ENCODE results near the gene TNNT3.

TNNT3 gene

DNA sequence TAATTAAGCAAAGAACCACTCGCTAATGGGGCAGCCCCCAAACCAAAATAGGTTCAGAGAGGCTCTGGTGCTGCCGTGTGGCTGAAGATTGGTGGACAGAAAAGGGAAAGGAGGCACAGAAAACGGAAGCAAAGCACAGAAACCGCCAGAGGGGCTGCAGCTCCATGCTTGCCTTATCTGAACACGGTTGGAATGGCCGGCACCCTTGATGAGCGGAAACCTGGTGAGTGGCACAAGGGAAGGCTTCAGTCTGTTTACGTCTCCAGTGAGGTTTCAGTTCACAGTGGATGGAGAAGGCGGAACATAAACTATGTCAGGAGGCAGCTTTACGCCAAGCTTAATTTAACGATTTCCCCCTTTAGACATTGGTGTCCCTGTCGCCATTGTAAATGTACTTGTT is 22.6 kb upstream of the TNNT3 start:
- DNase-seq (ENCODE audit: low read depth): no peak

DNA sequence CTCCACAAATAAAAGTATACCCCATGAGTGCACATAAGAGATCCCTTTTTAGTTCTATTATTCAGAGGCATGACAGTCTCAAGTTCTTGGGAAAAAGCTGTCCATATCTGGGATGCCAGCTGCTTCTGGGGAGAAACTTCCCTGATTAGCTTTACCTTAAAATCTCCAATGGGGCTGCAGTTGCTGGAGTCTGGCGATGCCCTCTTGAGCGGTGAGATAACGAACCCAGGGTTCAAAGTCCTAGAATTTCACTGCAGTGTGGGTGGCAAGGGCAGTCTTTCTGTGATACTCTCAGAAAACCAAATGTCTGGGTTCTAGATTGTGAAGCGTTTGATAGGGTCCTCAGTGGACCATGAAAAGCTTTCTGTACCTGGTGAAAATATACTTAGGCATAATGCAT is 20.4 kb upstream of the TNNT3 start:
- no peak for DNase-seq (ENCODE audit: low read depth)

DNA sequence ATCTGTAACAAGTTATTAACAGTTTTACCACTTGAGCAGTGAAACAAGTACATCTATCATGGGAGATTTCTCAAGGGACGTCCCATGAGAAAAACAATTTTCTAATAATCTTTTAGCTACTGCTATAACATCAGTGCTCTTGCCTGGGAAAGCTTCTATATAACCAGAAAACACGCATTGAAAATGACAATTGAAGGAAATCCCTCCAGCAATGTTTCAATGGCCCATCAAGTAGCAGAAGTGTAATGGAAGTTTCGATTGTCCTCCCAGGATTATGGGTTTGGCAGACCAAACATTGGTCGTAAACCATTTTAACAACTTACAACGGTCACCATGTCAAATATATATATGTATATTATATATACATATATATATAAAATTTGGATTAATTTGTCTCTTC is 19.8 kb upstream of the TNNT3 start:
- no peak for DNase-seq (ENCODE audit: low read depth)

DNA sequence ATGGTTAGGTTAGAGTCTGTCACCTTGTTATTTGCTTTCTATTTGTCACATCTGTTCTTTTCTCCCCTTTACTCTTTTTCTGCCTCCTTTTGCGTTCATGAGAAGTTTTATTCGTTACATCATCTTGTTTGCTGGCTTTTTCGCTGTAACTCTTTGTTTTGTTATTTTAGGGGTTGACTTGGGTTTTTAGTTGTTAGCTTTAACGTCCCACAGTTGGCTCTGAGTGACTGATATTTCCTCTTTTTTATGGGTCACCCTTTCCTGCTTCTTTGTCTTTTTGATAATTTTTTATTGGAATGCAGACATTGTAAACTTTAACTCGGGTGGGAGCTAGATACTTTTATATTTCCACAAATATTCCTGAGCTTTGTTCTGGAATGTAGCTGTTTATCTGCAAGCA is 13.3 kb upstream of the TNNT3 start:
- DNase-seq (ENCODE audit: low read depth): no peak

DNA sequence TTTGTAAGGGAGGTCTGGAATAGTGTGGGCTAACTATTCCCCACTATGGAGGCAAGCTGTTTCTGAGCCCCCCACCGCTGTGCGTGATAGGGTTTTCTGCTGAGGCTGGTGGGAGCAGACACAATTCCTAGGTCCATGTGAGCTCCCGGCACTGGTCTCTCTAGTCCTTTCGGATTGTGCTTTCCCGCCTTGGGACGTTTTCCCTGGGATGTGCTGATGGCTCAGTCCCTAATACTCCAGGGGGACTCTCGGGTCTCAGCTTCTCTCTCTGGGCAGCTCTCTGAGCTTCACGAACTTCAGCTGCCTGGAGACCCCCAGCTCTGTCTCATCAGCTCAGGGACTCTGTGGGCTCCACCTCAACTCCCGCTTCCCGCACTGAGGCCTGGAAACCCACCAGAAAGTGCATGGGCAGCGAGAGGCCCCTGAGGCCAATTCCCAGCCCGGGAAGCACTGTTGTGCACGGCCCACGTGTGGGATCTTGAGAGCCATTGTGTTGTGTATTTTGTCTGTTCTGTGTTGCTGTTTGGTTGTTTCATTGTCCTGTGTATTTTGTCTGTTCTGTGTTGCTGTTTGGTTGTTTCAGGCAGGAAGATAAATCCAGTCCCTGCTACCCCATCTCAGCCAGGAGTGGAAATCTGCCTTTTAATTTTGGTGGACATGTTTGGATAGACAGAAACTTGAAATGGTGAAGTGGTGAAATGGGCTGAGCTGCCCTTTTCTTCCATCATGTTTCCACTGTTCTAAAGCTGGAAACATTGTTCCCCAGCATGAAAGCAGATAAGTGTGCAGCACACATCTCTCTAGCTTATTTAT is 12.7 kb upstream of the TNNT3 start:
- no peak for DNase-seq (ENCODE audit: low read depth)

DNA sequence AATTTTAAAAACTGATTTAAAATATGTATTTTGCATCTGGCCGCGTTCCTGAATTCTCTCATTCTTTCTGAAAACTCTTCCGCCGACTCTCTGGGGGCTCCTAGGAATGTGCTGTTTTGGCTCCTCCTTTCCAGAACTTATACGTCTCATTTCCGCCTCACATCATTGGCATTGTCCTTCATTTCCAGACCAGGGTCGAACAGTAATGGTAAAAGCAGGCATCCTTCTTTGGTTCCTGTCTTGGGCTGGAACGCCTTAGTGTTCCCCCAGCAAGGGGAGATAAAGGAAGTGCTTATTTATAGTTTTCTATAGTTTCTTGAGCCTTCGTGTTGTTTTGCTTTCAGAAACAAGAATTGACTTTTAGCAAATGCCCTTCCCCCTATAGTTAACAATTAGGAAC is 10.9 kb upstream of the TNNT3 start:
- no peak for DNase-seq (ENCODE audit: low read depth)

DNA sequence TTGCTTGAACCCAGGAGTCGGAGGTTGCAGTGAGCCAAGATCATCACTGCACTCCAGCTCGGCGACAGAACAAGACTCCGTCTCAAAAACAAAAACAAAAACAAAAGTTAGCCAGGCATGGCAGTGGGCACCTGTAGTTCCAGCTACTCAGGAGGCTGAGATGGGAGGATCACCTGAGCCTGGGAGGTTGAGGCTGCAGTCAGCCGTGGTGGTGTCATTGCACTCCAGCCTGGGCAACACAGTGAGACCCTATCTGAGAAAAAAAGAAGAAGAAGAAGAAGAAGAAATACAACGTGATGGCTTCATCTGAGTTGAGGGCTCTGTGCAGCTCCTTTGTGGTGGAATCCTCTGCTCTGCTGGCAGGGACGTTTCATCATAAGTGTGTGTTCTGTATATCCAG is 10.0 kb upstream of the TNNT3 start:
- DNase-seq (ENCODE audit: low read depth): no peak

DNA sequence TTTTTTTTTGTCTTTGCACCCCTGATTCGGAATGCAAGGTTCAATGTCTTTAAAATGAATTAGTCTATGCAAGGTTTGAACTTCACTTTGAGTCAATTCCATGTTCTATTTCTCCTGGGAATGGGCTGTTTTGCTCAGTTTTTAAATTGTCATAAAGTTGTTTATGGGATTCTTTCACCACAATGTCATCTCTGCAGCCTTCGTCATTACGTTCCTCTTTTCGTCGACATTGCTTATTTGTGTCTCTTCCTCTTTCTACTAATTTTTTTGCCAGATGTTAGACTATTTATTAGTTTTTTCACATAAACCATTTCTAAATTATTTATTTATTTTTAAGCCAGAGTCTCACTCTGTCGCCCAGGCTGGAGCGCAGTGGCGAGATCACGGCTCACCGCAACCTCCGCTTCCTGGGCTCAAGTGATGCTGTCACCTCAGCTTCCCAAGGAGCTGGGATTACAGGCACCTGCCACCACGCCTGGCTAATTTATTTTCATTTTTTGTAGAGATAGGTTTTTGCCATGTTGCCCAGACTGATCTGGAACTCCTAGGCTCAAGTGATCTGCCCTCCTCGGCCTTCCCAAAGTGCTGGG is 7.1 kb upstream of the TNNT3 start:
- no peak for DNase-seq (ENCODE audit: low read depth)

DNA sequence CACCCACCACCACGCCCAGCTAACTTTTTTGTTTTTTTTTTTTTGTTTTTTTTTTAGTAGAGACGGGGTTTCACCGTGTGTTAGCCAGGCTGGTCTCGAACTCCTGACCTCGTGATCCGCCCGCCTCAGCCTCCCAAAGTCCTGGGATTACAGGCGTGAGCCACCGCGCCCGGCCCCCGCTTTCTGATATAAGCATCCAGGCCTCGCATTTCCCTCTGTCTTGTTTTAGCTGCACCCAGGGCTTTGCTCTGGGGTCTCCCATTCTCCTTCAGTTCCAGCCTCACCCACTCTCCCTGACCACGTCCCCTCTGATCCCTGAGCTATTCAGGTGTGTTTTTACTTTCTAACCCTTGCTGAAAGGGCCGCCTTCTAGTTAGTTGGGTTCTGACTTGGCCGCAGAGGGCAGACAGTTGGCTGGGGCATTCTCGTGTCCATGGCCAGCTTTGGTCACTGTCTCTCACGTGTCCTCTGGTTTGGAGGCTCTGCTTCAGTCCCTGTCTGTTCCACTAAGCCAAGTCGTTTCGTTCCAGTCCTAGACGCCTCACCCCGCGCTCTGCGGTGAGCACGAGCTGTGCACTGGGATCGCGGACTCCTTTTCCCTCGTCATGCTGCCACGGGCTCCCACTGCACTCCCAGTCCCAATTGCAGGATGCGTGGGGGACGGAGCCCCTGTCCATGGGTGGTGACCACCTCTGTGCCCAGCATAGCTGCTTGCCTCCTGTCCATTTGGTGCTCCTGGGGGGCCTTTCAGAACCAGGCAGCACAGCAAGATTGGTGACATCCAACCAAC is 6.0 kb upstream of the TNNT3 start:
- no peak for DNase-seq (ENCODE audit: low read depth)

DNA sequence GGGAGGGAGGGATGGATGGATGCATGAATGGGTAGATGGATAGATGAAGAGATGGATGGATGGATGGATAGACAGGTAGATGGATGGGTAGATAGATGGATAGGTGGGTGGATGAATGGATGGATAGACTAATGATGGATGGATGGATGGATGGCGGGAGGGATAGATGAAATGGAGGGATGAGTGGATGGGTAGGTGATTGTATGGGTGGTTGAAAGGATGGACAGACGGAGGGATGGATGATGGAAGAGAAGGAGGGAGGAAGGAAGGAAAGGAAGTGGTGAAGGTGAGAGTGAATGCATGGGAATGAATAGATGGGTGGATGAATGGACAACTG is 3.7 kb upstream of the TNNT3 start:
- no peak for DNase-seq (ENCODE audit: low read depth)

DNA sequence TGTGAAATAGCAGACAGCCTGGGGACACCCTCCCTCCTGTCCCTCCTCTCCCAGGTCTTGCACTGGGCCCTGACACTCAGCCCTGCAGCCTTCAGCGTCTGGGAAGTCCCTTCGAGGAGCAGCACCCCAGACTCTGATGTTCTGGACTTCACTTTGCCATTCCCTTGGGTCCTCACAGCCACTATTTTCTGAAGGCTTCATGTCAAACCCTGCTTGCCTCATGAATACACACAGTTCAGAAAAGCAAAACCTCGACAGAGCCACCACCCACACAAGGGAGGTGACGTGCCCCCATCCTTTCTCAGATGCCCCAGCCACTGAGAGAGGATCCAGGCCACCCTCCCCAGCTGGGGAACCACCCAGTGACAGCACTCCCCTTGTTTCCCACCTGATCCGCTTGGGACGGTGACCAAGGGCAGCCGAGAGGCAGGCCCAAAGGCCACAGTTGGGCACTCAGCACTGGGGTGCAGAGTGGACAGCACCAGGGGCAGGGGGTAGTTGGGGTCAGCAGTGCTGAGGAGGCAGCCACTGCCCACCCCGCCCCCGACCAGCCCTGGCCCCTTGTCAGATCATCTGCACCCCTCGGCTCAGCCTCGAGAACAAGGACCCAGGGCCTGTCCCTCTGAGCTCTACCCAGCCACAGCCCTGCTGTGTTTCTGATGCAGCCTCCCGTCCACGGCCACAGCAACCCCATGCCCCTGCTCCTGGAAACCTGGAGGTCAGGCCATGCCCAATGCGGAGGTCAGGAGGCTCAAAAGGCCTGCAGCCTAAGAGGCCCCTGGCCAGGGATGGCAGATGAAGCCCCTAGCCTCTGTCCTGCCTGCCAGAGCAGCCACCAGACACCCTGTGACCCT is 3.1 kb upstream of the TNNT3 start:
- DNase-seq (ENCODE audit: low read depth): no peak

DNA sequence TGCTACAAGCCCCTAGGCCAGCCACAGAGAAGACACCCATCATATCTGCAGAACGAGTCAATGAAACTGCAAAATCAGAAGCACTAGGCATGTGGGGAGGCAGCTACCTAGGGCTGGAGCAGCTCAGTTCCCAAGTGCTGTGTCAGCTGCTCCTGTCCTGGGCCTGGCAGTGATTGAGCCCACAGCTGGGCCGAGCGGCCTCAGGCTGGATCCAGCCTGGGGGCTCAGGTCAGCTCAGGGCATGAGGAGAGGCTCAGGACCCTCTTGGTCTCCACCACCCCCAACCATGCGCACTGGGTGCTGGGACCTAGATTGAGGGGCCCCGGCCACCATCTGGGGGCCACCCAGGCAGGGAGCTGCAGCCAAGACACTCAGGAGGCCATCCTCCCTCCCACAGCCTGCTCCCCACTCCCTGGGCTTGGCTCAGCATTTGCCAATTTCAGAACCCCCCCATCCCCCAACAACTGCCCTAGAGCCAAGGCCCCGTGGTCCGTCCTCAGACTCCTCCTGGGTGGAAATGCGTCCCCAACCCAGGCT is 2.4 kb upstream of the TNNT3 start:
- DNase-seq (ENCODE audit: low read depth): no peak

DNA sequence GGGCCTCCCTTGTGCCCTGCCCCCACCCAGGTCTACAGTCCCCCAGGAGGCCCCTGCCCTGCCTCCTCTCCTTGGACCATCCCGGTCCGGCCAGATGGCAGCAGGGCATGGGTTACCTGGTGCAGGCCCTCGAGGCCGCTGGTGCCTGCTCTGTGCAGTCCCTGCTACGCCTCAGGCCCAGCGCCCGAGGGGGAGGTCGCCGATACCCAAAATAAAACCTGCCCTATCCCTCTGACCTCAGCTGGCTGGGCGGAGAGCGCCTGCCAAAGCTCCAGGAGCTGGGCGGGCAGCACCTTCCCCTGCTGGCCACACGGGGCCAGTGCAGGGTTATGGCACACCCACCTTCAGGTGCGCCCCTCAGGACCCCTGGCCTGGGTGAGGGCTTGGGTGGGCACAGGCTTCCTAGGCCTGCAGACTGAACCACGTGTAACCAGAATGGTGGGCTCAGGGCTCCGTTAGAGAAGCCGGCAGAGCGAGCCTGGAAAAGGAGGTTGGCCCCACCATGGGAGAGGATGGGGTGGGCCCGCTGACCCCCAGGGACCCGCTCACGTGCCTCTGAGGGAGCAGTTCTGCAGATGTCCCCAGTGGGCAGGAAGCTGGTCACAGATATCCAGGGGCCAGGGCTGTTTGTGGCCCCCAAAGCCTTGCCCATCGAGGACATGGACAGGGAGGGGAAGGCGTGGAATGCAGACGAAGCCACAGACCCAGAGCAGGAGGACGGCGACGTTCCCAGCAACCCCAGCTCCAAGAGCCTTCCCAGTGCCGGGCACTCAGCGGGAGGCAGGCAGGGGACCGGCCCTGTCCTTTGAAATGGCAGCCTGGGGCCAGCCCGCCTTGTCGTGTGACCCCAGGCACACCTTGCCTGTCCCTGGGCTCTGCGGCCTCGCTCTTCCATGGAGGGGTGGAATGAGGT is 1.7 kb upstream of the TNNT3 start:
- no peak for DNase-seq (ENCODE audit: low read depth)

DNA sequence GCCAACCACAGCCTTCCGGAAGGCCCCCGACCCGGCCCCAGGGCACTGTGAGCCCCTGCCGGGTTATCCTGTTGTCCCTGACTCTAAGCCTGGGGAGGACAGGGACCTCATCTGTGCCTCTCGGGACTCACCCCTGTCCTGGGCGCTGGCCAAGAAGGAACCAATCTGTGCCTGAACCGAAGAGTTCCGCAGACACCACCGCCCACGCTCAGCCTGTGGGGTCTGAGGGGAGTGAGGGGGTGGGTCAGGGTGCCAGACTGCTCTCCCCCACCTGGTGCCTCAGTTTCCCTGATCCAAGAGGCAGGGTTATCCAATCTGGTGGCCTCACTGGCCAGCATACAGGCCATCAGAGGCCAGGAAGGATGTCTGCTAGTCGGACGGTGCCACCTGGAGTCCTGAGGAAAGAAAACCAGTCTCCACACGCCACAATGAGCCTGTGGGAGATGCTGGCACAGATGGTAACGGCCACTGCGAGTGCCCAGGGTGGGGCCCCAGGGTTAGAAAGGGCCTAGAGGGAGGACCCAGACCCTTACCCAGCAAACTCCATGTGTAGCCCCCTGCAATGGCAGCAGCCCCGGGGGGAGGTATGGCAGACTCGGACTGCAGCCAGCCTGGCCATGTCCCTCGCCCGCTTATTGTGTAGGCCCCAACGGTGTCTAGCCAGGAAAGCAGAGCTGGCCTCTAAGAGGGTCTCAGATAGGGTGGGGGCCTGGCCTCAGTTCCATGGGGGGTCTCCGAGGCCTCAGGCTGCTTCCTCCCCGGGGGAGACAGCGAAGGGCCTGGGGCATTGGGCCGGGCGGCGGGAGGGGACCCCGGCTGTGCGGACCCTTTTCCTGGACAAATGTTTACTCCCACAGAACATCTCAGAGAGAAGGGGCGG is 827 bp upstream of the TNNT3 start:
- DNase-seq (ENCODE audit: low read depth): no peak

DNA sequence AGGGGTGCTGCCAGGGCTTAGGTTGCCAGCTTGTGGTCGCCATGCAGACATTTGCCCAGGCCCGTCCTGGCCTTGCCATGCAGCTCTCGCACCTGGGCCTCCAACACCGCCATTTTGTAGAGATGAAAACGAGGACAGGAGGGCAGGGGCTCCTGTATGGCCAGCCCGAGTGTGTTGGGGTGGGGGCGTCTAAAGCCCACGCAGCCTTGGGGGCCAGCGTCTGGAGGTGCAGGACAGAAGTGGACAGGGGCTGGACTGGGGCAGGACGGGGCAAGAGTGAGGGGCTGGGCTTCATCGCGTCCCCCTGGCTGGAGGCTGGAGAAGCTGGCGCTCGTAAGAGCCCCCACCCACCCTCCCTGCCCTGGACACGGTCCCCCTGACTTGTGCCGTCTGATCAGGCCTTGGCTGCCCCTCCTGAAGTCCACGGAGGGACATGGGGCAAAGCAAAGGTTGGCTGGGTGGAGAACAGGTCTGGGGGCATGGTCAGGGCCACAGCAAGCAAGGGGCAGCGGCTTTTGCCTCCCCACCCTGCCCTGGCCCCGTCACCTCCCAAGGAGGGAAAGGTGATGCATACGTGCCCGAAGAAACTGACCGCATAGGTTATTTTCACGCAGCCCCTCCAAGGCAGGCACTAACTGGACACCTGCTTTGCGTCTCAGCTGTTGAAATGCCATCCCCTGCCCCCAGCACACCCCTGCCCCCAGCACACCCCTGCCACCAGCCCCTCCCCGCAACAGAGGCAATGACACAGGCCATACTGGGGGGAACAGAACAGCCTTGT is 815 bp downstream of the TNNT3 start:
- no peak for DNase-seq (ENCODE audit: low read depth)

DNA sequence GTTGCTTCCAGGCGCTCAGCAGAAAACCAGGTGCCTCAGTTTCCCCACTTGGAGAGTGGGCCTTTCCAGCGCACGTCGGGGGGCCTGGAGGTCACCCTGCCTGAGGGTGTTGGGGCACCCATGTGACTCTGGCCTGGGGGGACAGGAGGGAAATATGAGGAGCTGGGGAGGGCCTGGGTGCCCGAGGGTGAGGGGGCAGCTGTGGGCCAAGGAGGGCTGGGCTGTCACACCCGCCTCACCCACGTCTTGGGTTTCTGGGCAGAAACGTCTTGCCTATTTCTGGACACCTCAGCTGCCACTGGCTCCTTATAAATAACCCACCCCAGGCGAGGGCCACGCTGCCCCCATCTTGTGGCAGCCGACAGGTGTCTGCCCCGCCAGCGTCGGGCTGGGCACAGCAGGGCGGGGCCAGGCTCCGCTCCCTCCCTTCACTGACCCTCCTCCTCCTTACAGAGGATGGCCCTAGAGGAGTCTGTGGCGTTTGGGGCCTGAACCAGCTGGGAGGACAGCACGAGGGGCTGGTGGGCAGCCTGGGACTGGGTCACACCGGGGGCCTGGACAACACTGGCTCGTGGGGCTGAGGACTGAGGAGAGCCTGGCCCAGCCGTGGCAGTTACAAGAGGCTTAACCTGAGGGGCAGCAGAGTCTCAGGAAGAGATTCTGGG is 1.5 kb downstream of the TNNT3 start:
- no peak for DNase-seq (ENCODE audit: low read depth)

DNA sequence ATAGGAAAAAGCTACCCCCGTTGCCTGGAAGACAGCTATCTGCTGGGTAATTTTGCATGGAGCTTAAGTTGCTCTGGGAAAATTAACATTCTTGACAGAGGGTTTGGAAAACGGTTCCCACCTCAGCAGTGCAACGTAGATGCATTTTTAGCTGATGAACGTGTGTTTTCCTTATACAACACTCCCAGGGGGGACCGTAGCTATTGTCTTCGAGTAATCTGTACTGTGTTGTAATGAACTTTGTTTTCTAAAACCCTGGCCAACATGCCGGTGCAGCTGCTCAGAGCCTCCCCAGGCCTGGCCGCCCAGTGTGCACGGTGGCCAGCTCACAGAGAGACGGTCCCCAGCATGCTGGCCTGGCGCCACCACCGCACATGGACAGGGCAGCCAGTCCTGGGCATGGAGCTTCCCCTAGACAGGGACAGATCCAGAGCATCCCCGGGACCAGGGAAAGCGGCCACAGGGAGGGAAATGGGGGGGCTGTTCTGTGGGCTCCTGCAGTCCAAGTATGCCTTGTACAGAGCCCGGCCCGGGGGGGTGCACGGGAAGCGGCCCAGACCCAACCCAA is 2.2 kb downstream of the TNNT3 start:
- DNase-seq (ENCODE audit: low read depth): no peak

DNA sequence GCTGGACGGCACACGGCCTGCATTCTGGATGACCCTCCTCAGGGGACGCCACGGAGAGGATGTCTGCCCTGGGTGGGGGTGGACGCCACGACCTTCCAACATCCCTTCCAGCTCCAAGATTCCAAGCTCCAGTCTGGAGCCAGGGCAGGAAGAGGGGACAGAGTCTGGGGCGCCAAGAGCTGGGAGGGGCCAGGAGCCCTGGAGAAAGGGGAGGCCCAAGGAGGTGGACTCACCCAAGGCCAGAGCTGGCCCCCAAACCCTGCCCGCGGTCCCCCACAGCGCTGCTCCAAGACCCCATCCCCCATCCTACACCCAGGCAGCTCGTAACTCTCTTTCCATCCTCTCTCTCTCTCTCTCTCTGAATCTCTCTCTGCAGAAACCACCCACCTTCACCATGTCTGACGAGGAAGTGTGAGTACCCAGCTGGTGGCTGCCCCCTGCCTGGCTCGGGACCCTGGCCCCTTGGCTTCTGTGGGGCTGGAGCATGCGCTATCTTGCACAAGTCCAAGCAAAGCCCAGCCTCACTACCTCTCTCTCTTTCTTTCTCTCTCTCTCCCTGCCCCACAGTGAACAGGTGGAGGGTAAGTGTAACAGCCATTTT is 3.1 kb downstream of the TNNT3 start:
- no peak for DNase-seq (ENCODE audit: low read depth)
